Measurements from ENCODE around the gene TMEM117.
"Not testable (repeated sequence)": the region's sequence is repeated elsewhere in the genome, so short reads cannot be mapped to it uniquely, and the experiment has no call there.

TMEM117 gene

GRCh38 chr12:44100264-44100663 is 264.4 kb downstream of the TMEM117 start:
- no peak for DNase-seq (ENCODE audit: low read depth)

GRCh38 chr12:44101475-44101874 is 265.6 kb downstream of the TMEM117 start:
- DNase-seq (ENCODE audit: low read depth): no peak

- DNase-seq (ENCODE audit: low read depth): no peak
Measured at GRCh38 chr12:44114906-44115305, 279.0 kb downstream of the TMEM117 start.

DNA sequence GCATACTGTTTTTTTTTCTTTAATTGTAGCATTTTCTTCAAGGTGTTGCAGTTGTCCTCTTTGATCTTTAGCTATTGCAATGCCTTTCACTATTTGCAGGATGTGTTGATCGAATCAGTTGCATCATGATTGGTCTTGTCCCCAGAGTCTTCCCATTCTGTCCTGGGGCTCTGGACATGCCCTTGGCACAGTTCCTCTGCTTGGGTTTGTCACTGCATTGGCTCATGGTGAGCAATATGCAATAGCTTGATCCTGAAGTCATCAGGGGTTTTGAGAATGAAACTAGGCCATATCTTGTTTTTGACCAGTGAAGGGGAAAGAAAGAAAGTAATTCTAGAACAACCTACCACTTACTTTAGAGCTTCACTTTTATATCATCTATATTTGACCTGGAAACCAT is 281.5 kb downstream of the TMEM117 start:
- DNase-seq (ENCODE audit: low read depth): no peak

DNA sequence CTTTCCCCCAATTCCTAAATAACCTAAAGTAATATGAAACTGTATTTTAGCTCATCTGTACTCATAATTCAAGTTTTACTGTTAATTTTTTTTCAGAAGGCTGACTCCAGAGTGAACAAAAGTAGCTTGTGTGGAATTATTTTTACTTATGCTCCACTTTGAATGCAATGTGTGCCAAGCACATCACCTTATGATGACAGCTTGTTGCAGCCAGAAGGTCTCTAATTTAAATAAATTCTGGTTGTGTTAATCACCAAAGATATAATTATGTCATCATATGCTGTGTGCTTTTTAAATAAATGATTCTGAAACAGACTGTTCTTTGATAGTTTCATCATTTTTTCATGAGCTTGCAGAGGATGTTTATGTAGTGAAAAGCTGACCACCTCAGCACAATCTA is 283.1 kb downstream of the TMEM117 start:
- DNase-seq (ENCODE audit: low read depth): no peak

GRCh38 chr12:44126806-44127205 is 290.9 kb downstream of the TMEM117 start:
- no peak for DNase-seq (ENCODE audit: low read depth)

DNA sequence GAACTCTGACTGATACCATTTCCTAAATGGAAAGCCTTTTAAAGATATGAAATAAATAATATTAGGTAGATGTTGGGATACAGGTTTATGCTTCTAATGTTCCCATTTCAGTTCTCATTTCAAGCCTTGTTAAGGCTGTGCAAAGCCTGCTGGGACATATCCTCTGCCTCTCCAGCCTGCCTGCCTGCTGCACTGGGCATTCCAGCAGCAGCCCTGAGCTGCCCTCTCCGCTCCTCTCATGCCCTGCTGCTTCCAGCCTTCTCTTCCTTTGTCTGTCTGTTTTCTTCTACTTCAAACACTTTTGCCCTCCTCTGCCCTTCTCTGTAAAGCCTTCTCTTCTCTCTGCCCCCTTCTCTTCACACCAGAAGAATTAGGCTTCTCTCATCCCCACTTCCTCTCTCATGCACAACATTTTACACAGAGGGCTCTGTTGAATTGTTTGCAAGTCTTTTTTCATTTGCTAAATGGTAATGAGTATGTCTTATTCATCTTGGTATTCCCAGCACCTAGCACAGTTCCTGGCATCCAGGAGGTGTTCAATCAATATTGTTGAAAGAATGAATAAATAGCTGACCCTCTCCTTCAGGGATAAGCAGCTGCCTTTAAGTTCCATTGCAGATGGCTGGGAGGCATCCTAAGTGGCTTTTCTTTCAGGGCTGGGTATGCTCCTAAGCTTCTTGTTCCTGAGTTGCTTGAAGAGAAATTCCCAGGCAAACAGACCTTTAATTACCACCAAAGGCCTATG is 292.3 kb downstream of the TMEM117 start:
- DNase-seq (ENCODE audit: low read depth): no peak

DNA sequence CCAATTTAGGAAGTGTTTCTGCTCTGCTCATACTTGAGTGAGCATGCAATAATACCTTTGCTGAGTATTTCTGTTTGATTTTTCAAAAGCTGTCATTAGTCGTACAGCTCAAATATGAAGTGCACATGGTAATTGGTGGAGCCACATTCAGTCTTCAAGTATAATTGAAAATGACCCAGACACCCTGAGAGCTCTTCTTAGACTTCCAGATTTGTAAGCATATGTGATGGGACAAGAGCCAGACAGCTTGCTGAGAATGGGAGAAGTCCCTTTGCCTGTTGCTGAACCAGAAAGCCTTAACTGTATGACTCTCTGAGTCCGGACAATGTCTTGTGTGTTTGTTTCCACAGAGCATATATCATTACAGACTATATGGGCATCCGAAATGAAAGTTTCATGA is 307.3 kb downstream of the TMEM117 start:
- DNase-seq (ENCODE audit: low read depth): no peak

- no peak for DNase-seq (ENCODE audit: low read depth)
Measured at GRCh38 chr12:44148936-44149335, 313.1 kb downstream of the TMEM117 start.

DNA sequence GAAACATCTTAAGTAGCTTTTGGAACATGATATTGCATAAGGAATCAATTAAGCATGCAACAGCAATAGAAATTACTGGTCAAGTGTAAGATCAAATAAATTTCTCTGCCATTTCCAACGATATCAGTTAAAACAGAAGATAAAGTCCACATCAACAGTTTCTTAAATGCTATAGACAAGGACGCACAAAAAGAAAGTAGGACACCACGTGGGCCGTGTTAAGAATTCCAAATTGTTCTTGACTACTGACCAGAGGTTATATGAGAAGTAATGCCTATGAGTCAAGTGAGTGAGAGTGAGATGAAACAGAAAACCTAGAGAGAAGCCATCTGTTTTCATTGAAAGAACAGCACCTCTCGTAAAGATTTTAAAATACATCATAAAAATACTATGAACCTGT is 318.2 kb downstream of the TMEM117 start:
- no peak for DNase-seq (ENCODE audit: low read depth)

DNA sequence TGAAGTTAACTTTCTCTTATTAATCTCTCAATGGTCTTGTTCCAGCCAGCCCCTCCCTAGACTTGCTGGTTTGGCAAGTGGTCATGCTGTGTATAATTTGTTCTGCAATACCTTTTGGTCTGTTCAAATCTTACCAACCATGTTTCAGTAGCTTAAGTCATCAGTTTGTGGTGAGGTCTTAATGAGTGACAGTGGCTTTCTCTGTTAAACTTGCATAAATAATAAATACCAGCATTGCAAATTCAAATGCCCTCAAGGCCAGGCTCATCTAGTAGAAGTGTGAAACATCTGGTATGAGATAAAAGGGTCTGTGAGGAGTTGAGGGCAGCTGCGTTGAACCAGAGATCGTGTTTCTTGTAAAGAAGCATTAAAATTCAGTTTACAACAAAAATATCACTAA is 319.5 kb downstream of the TMEM117 start:
- no peak for DNase-seq (ENCODE audit: low read depth)

DNA sequence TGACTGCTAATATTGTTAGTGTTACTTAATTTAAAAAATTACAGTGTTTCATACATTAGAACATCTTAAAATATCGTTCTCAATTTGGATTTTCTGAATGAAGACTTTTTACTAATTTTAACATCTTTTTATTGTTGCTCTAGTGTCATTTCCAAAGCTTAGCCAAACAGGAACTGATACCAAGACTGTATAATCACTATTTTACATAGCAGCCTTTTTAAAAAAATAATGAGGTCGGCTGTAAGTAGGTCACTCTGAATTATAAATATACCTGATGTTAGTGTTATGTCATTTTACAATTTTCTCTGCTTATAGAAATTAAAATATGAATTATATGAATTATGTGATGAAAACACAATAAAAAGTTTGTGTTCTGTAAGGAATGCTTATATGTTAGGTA is 321.5 kb downstream of the TMEM117 start:
- DNase-seq (ENCODE audit: low read depth): no peak

GRCh38 chr12:44158746-44159145 is 322.9 kb downstream of the TMEM117 start:
- no peak for DNase-seq (ENCODE audit: low read depth)

DNA sequence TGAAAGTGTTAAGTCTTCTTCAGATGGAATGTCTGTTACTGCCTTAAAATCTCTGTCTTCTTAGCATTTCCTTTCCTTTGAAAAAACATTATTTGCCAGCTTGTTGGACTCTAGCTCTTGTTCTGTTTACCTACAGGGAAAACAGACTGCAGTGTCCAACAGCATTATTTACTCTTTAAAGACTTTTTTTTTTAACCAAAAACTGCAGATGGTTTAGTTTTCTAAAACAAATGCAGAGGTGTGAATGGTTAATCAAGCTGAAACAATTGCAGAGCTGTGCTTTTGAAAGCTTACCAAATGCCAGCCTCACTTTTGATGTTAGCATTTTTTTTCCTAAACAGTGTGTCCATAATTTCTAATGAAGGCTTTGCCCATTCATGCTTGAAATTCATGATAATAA is 323.3 kb downstream of the TMEM117 start:
- DNase-seq (ENCODE audit: low read depth): no peak

- DNase-seq (ENCODE audit: low read depth): no peak
Measured at GRCh38 chr12:44159862-44160261, 324.0 kb downstream of the TMEM117 start.

DNA sequence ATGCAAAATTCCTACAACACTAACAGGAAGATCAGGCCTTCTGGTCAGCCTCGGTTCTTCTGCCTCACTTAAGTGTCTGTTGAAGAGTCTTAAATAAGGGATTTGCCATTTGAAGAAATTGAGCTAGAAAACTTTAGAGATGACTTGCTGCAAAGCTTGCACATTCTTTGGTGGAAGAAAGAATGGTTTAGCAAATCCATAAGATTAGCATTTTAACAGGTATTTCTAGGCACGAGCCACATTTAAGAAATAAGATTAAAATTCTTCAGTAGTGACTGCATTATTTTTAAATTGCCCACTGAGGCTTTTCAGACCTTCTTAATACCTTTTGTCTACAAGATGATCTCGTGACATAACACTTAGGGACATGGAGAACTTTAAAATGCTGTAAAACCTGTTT is 327.1 kb downstream of the TMEM117 start:
- no peak for DNase-seq (ENCODE audit: low read depth)

- no peak for DNase-seq (ENCODE audit: low read depth)
Measured at GRCh38 chr12:44174053-44174452, 338.2 kb downstream of the TMEM117 start.

- DNase-seq (ENCODE audit: low read depth): no peak
Measured at GRCh38 chr12:44184499-44185206, 348.8 kb downstream of the TMEM117 start.

DNA sequence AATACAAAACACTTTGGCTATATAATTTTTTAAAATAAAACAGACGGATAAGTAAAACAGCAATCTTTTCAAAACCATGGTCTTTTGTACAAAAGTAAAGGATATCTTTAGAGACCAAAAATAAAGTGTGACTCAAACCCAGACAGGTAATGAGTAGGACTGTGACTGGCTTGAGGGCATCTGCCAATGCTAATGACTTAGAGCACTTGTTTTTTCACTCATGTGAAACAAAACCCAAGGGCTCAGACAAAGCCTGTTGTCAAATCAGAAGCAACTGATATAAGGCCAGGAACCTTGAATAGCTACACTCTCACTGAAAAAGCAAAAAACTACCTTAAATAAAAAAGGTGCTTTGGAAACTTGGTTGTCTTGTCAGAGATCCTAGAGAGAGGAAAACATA is 357.4 kb downstream of the TMEM117 start:
- no peak for DNase-seq (ENCODE audit: low read depth)

- not testable (repeated sequence) for DNase-seq (ENCODE audit: low read depth)
Measured at GRCh38 chr12:44195719-44196118, 359.8 kb downstream of the TMEM117 start.

- no peak for DNase-seq (ENCODE audit: low read depth)
Measured at GRCh38 chr12:44206045-44206444, 370.2 kb downstream of the TMEM117 start.

- DNase-seq (ENCODE audit: low read depth): no peak
Measured at GRCh38 chr12:44217146-44217883, 381.4 kb downstream of the TMEM117 start.

- DNase-seq (ENCODE audit: low read depth): no peak
Measured at GRCh38 chr12:44223736-44224135, 387.9 kb downstream of the TMEM117 start.

All from T-helper 22 cell (primary cell).